HG03378 (cell line): Measurements from ENCODE around the gene CCDC183.
"Not testable (repeated sequence)": the region's sequence is repeated elsewhere in the genome, so short reads cannot be mapped to it uniquely, and the experiment has no call there.

Experiments
- ATAC-seq: cut with Tn5 transposase; IDR thresholded peaks from one replicate; pipeline ENCODE4 v1.9.1; 2021; ENCODE audit warnings: mild to moderate bottlenecking, moderate library complexity; ENCODE audit not compliant: unreplicated experiment

The CCDC183 gene

GRCh38 chr9:136796238-136796774 is at the start of gene CCDC183:
TSS of gene CCDC183 (plus strand) at chr9:136796338. CDS start at chr9:136796398, 60 bp downstream.
- ATAC-seq: no peak

GRCh38 chr9:136746621-136747020 is 49.5 kb upstream of the CCDC183 start:
- ATAC-seq: no peak

GRCh38 chr9:136747161-136748060 is 48.7 kb upstream of the CCDC183 start:
- no peak for ATAC-seq

- ATAC-seq: no peak
Measured at GRCh38 chr9:136748201-136748600, 47.9 kb upstream of the CCDC183 start, which contains the start of gene LCN6. TSS of gene LCN6 (minus strand) at chr9:136748525. CDS start at chr9:136748483, 42 bp downstream.

- no peak for ATAC-seq
Measured at GRCh38 chr9:136748666-136749611, 47.2 kb upstream of the CCDC183 start.

GRCh38 chr9:136750526-136750925 is 45.6 kb upstream of the CCDC183 start:
- ATAC-seq: no peak

- ATAC-seq: no peak
Measured at GRCh38 chr9:136751244-136751643, 44.9 kb upstream of the CCDC183 start.

- ATAC-seq: no peak
Measured at GRCh38 chr9:136751814-136752213, 44.3 kb upstream of the CCDC183 start.

- ATAC-seq: no peak
Measured at GRCh38 chr9:136753371-136754058, 42.6 kb upstream of the CCDC183 start.

GRCh38 chr9:136754059-136754572 is 42.0 kb upstream of the CCDC183 start:
- no peak for ATAC-seq

GRCh38 chr9:136754626-136755301 is 41.4 kb upstream of the CCDC183 start:
- no peak for ATAC-seq

- not testable (repeated sequence) for ATAC-seq
Measured at GRCh38 chr9:136755302-136756133, 40.6 kb upstream of the CCDC183 start.

- no peak for ATAC-seq
Measured at GRCh38 chr9:136756134-136756438, 40.1 kb upstream of the CCDC183 start.

- ATAC-seq: no peak
Measured at GRCh38 chr9:136756836-136757235, 39.3 kb upstream of the CCDC183 start.

- ATAC-seq: no peak
Measured at GRCh38 chr9:136757328-136757727, 38.8 kb upstream of the CCDC183 start.

- no peak for ATAC-seq
Measured at GRCh38 chr9:136757751-136758140, 38.4 kb upstream of the CCDC183 start.

GRCh38 chr9:136759001-136759400 is 37.1 kb upstream of the CCDC183 start:
- ATAC-seq: no peak

- no peak for ATAC-seq
Measured at GRCh38 chr9:136759436-136760325, 36.5 kb upstream of the CCDC183 start.
